Stomach (tissue), 4 donors: ENCODE measurements around the gene CD80.

Source experiments
- EP300 ChIP-seq: sonication (generic); formaldehyde crosslinking; IDR thresholded peaks from one replicate; pipeline ENCODE4 v1.6.1; 2017; ENCODE audit warnings: antibody characterized with exemption
- POLR2A ChIP-seq, 4 donors: fragments of 450-650 bp; IDR thresholded peaks; one replicate each; pipeline ENCODE4 v1.6.1; 2016; ENCODE audit warnings: antibody characterized with exemption in 4 of 4, control low read depth in 2 of 4, mild to moderate bottlenecking in 1 of 4, moderate library complexity in 1 of 4

DNA sequence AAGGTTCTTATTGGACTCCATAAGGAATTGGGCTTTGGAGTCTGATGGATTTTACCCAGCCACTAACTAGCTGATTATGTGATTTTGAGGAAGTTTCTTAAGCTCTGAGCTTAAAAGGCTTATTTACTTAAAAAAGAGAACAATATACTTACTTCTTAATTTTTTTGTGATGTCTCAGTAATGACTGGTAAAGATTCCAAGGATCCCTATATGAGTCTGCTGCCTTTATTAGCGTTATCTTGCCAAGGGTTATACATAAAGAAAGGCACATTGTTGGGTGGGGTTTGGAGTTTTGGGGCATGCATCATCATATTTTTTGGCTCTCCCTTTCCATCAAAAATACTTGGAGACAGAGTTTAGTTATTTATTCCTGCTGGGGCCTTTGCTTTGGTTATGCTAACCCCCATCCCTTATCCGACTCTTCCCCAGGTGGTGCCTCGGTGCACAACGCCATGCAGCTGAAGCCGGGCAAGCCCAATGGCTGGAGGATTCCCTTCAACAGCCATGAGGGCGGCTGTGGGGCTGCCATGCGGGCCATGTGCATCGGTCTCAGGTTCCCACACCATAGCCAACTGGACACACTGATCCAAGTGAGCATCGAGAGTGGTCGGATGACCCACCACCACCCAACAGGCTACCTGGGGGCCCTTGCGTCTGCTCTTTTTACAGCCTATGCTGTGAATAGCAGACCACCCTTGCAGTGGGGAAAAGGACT, 26.6 kb upstream of the CD80 start:
- TF ChIP-seq POLR2A (IDR thresholded peaks at IDR 0.05) (no peak), EP300 (no peak)
